Activated CD4-positive, alpha-beta T cell treated with anti-CD3 and anti-CD28 coated beads, Interleukin-2, Interleukin-6, amounts not matched to agents 100 ng/mL and 50 ng/mL, durations not matched to agents 16 hours and 8 hours (primary cell): ENCODE measurements around the gene ZNF765.
"Not testable (repeated sequence)": the region's sequence is repeated elsewhere in the genome, so short reads cannot be mapped to it uniquely, and the experiment has no call there.

Experiments
- DNase-seq: peaks from one replicate; pipeline ENCODE4 v3.0.0-alpha.2; 2020

ZNF765 gene

DNA sequence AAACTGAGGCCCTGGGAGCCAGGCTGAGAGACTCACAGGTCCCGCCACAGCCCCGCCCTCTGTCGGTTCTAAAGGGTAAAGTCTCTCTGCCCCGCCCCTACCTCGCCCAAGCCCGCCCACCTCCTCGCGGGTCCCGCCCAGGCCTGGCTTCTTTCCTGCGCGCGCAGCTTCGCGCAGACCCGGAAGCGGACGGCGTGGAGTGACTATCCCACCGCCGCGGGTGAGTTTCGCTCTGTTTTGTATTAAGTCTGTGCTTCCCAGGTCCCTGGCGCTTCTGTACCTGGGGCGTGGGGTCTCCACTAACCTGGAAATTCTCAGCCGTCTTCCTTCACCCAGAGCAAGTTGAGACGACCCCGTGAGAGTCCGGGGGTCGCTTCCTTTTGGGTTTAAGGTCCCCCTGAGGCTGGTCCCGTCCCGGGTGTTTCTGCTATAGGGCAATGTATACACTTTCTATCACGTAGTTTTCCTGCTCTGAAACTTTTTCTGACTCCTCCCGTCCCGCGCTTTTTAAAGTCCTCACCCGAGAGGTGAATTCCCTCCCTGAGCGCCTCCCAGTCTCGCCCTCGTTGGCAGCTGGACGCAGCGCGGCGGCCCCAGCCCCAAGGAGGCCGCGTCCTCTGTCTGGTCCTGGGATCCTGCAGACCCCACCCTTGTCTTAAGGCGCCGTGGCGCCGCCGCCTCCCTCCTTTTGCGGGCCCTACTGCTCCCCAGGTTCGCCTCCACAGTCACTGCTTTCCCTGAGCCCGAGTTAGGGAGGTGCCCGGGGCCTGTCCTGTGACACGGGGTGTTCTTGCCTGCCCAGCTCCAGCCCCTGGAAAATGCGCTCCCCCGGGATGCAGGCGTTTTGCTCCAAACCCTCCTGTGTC, at the start of gene ZNF765:
Gene ZNF765, plus strand, starts transcription at position 176 of the 866 bp plus-strand sequence. CDS start 2,867 bp downstream, outside the sequence.
- peak; percentile 95 for DNase-seq

DNA sequence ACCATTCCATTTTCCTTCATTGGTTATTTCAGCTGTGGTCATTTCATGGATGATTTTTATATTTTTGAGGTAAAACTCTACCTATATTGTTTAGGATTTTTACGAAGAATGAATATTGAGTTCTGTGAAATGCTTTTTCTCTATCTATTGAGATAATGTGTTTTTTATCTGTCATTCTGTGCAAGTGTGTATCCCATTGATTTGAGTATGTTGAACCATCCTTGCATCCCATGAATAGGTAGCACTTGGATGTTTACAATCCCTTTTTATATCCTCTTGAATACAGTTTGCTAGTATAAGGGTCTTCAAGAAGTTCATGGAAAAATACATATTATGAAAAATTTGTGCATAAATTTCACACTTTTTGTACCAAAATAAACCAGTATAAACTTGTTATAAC, 39.2 kb upstream of the ZNF765 start:
- DNase-seq, result no peak

DNA sequence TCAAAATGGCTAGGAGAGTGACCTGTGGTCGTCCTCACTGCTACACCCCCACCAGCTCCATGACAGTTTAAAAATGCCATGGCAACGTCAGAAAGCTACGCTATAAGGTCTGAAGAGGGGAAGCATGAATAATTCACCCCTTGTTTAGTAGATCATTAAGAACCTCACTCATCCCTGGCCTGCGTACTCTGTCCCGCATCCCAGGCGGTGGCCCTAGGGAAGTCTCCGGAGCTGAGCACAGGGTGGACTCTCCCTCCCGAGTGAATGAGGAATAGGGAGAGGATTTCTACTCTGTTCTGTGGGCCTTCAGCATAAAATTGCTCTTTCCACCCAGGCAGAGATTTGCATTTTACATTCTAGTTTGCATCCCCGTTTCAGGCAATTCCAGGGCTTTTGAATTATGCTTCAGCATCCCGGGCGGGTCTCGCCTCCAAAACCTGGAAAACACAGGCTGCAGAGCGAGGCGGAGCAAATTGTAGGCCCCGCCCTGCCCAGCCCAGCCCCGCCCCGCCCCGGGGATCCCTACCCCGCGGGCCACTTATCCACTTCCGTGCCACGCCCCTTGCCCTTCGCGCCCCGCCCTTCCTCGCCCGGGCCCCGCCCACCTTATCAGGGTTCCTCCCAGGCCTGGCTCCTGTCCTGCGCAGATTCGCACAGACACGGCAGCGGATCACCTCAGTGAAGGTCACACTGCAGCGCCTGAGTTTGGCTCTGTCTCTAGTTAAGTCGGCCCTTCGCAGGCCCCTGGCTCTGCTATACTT, 36.9 kb upstream of the ZNF765 start:
- DNase-seq, result no peak

DNA sequence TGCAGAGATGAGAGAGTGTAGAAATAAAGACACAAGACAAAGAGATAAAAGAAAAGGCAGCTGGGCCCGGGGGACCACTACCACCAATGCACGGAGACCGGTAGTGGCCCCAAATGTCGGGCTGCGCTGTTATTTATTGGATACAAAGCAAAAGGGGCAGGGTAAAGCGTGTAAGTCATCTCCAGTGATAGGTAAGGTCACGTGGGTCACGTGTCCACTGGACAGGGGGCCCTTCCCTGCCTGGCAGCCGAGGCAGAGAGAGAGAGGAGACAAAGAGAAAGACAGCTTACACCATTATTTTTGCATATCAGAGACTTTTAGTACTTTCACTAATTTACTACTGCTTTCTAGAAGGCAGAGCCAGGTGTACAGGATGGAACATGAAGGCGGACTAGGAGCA, 34.9 kb upstream of the ZNF765 start:
- not testable (repeated sequence) for DNase-seq

DNA sequence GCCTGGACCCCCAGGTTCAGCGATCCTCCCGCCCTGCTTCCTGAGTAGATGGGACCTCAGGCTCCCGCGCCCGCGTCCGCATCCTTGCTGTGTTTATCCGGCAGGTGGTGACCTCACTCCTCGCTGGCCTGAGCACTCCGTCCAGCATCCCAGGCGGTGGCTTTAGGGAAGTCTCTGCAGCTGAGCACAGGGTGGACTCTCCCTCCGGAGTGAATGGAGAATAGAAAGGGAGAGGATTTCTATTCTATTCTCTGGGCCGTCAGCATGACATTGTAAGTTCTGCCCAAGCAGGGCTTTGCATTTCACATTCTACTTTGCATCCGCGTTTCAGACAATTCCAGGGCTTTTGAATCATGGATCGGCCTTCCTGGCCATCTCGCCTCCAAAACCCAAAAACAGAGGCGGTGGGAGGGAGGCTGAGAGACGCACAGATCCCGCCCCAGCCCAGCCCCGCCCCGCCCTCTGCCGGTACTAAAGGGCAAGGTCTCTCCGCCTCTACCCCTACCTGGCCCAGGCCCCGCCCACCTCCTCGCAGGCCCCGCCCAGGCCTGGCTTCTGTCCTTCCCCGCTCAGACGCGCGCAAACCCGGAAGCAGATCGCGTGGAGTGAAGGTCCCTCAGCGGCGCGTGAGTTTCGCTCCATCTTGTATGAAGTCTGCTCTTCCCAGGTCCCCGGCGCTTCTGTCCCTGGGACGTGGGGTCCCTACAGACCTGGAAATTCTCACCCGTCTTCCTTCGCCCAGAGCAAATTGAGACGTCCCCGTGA, 29.6 kb upstream of the ZNF765 start, which contains the start of gene ZNF525:
Gene ZNF525, plus strand, starts transcription at position 572 of the 765 bp plus-strand sequence. CDS start 6,577 bp downstream, outside the sequence.
- peak; percentile 88 for DNase-seq

DNA sequence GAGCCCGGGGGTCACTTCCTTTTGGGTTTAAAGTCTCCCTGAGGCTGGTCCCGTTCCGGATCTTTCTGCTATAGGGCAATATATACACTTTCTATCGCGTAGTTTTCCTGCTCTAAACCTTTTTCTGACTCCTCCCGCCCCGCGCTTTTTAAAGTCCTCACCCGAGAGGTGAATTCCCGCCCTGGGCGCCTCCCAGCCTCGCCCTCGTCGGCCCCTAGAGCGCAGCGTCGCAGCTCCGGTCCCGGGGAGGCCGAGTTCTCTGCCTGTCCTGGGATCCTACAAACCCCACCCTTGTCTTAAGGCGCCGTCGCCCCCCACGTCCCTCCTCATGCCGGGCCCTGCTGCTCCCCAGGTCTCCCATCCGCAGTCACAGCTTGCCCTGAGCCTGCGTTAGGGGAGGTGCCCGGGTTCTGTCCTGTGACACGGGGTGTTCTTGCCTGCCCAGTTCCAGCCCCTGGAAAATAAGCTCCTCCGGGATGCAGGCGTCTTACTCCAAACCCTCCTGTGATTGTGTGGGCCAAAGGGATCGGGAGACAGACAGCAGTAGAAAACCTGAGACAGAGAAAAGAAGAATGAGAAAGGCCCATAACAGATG, 29.0 kb upstream of the ZNF765 start:
- DNase-seq, result peak; percentile 17

DNA sequence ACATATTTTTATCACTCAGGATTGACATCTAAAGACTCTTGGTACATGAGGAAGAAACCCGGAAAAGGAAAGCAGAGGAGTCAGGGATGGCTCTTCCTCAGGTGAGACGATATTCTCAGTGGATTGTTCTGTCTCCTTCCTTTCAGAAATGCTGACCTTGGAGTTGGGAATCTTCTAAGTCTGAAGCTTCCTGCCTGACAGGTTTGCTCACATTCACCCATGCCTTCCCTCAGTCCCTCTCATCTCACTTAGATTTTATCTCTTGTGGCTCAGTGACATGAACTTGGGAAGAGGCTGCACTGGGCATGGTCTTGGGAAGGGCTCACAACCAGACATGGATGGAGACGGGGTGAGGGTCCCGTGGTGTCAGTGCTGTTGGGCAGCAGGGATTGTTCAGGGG, 22.8 kb upstream of the ZNF765 start:
- DNase-seq, result no peak

DNA sequence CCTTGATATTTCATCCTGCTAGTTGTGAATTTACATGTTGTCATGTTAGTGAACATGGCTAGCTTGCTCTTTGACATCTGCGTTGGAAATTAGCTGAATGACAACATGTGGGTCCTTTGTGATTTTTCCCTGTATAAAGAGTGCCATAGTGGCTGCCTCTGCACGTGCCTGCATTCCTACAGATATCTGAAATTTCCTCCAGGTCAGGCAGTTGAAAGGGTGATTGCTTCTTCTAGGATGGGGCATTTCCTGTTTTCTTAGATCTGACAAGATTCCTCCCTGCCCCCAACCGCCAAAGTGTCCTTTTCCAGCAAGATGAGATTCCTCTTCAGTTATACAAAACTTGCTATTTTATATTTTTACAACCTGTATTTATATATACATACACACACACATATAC, 20.7 kb upstream of the ZNF765 start:
- DNase-seq, result no peak

DNA sequence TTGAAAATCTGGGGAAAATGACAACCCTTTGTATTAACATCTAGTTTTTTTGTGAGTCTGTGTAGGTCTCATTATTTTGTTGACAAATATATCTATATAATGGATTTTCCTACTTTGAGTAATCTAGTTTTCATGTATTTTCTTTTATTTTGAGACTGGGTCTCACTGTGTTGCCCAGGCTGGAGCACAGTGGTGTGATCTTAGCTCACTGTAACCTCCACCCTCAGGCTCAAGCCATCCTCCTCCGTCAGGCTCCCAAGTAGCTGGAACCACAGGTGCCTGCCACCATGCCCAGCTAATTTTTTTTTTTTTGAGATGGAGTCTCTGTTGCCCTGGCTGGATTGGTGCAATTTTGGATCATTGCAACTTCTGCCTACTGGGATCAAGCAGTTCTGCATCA, 20.2 kb upstream of the ZNF765 start:
- no peak for DNase-seq

DNA sequence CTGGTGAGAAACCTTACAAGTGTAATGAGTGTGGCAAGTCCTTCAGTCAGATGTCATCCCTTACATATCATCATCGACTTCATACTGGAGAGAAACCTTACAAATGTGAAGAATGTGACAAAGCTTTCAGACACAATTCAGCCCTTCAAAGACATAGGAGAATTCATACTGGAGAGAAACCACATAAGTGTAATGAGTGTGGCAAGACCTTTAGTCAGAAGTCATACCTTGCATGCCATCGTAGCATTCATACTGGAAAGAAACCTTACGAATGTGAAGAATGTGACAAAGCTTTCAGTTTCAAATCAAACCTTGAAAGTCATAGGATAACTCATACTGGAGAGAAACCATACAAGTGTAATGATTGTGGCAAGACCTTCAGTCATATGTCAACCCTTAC, 13.6 kb upstream of the ZNF765 start:
- DNase-seq, result no peak

DNA sequence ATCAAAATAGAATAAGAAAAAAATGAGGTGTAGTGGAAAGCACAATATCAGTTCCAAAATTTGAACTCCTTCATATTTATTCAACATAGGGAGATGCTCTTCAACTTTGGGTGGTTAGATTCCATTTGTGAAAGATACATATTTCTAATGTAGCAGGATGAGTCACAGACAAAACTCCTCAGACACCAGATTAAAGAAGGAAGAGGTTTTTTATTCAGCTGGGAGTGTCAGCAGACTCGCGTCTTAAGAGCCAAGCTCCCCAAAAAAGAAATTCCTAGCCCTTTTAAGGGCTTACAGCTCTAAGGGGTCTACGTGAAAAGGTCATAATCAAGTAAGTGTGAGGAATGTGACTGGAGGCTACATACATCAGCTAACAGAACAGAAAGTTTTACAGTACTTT, 6.8 kb upstream of the ZNF765 start:
- no peak for DNase-seq

DNA sequence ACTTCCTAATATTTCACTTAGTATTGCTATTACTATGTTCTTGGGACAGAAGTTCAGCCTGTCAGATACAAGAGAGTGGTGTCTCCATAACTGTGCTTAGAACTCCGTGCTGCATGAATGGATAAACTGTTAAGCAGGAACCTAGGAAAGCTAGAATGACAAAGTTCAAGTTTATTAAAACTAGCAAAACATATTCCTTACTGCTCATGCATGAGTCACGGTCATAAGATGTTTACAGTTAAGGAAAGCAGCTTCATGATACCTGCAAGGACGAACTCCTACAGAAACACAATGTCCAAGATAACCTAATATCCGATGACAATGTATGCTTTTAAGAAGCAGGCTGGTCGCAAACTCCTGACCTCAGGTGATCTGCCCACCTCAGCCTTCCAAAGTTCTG, 6.0 kb upstream of the ZNF765 start:
- no peak for DNase-seq

DNA sequence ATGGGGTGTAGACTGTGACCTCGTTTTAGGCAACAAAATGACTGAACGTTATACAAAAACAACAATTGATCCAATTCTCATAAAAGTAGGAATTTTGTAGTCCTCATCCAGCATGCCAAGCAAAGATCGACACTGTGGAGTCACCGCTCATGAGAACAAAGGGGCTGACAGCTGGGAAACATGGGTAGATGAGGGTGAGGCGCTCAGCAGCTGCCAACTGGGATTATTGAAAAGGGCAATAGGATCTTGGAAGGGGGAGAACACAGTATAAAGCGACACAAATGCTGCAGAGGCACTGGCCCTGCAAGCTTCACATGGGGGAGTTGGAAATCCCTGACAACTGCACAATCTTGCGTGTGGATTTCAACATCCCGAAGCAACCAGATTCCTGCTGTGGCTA, 5.4 kb upstream of the ZNF765 start:
- no peak for DNase-seq

DNA sequence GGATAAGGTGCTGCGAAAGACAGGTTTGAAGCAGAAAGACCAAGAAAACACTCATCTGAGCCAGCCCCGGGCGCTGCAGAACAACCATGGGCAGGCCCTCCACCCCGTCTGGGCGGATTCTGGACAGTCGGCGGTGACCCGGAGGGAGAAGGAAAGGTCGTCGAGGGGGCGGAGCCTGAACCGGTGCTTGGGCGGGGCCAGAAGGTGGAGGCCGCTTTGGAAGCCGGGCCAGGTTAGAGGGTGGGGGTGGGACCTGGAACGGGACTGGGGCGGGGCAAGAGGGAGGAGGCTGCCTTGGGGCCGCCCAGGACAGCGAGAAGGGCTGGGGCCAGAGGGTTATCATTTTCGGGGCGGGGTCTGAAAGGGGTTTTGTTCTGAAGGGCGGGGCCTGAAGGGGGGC, 5.0 kb upstream of the ZNF765 start:
- DNase-seq, result no peak

DNA sequence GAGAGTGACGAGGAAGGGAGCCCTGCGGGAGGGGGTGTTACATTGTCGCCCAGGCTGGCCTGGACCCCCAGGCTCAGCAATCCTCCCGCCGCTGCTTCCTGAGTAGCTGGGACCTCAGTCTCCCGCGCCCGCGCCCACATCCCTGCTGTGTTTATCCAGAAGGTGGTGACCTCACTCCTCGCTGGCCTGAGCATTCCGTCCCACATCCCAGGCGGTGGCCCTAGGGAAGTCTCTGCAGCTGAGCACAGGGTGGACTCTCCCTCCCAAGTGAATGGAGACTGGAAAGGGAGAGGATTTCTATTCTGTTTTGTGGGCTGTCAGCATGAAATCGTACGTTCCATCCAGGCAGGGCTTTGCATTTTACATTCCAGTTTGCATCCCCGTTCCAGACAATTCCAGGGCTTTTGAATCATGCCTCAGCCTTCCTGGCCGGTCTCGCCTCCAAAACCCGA, 401 bp upstream of the ZNF765 start:
- no peak for DNase-seq

DNA sequence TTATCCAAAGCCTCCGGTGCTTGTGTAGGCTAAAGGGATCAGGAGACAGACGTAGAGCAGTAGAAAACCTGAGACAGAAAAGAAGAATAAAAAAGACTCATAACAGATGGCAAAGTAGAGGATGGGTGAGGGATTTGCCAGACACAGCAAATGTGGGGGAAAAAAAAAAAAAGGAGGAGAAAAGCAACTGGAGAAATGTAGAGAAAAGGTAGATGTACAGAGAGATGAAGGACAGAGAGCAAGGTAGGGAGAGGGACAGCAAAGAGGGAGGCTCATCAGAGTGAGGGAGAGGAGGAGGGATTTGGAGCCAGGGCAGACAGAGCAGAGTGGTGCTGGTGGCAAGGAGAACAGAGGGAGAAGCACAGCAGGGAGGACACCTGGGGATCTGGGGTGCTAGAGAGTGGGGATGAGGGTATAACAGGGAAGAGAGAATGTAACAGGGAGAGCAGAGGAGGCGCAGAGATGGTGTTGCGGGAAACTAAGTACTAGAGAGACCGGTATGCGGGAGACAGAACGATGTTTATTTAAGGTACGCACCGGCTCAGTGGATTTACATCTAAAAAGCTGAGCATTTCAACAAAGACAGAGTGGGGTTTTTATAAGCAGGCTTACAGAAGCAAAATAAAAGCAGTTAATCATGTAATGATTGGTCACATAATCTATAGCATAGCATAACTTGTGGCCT, 1.0 kb downstream of the ZNF765 start:
- DNase-seq, result not testable (repeated sequence)

DNA sequence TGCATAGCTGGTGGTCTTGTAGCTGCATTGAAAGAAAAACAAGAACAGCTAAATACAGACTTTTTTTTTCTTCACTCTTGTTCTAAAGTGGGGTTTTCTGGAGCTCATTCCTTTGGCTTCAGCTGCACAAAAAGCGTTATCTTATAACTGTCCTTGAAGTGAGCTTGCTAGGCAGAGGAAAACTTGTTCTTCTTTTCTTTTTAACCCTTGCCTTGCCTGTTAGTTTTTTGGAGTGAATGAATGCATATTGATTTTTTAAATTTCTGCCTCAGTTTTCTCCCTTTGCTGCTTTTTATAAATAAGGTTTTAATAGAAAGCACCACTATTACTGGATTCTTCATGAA, 1.5 kb downstream of the ZNF765 start:
- no peak for DNase-seq

DNA sequence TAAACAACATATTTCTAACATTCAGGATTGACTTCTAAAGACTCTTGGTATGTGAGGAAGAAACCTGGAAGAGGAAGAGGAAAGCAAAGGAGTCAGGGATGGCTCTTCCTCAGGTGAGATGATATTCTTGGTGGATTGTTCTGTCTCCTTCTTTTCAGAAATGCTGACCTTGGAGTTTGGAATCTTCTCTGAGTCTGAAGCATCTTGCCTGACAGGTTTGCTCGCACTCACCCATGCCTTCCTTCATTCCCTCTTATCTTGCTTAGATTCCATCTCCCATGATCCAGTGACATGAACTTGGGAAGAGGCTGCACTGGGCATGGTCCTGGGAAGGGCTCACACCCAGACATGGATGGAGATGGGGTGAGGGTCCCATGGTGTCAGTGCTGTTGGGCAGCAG, 3.0 kb downstream of the ZNF765 start:
- not testable (repeated sequence) for DNase-seq

DNA sequence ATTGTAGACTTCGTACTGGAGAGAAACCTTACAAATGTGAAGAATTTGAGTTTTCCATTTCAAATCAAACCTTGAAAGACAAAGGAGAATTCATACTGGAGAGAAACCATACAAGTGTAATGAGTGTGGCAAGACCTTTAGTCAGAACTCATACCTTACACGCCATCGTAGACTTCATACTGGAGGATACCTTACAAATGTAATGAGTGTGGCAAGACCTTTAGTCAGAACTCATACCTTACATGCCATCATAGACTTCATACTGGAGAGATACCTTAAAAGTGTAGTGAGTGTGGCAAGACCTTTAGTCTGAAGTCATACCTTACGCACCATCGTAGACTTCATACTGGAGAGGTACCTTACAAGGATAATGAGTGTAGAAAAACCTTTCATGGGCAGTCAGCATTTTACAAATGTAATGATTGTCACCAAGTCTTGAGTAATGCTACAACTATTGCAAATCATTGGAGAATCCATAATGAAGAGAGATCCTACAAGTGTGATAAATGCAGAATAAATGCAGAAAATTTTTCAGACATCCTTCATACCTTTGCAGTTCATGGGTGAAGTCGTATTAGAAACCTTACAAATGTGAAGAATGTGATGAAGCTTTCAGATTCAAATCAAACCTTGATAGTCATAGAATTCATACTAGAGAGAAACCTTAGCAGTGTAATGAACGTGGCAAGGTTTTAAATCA, 14.7 kb downstream of the ZNF765 start:
- no peak for DNase-seq

DNA sequence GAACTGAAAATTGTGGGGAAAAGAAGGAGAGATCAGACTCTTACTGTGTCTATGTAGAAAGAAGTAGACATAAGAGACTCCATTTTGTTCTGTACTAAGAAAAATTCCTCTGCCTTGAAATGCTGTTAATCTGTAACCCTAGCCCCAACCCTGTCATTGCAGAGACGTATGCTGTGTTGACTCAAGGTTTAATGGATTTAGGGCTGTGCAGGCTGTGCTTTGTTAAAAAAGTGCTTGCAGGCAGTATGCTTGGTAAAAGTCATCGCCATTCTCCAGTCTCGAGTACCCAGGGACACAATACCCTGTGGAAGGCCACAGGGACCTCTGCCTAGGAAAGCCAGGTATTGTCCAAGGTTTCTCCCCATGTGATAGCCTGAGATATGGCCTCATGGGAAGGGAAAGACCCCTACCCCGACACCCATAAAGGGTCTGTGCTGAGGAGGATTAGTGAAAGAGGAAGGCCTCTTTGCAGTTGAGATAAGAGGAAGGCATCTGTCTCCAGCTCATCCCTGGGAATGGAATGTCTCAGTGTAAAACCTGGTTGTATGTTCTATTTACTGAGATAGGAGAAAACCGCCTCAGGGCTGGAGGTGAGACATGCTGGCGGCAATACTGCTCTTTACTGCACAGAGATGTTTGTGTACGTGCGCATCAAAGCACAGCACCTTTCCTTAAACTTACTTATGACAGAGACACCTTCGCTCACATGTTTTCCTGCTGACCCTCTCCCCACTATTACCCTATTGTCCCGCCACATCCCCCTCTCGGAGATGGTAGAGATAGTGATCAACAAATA, 25.8 kb downstream of the ZNF765 start:
- DNase-seq, result not testable (repeated sequence)

DNA sequence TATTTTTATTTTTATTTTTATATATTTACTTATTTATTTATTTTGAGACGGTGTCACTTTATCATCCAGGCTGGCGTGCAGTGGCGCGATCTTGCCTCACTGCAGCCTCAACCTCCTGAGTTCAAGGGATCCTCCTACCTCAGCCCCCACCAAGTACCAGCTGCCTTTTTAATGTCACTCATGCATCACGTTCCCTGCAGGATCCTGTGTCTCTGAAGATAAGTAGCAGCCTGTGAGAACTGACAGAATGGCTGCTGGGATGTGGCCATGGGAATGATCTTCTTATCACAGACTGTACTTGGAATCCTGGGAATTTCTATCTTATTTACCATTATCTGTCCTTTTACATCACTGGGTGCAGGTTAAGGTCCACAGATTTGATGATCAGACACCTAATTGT, 27.6 kb downstream of the ZNF765 start:
- DNase-seq, result no peak
